Stimulated activated CD8-positive, alpha-beta memory T cell treated with anti-CD3 and anti-CD28 coated beads, Interleukin-7, amount 100 ng/mL, for 24 hours (primary cell): ENCODE data around the gene LRFN3.
"Not testable (repeated sequence)": the region's sequence is repeated elsewhere in the genome, so short reads cannot be mapped to it uniquely, and the experiment has no call there.

ENCODE experiments used
- DNase-seq: peaks from one replicate; pipeline ENCODE4 v3.0.0-alpha.2; 2020; ENCODE audit warnings: low read depth

LRFN3 gene

DNA sequence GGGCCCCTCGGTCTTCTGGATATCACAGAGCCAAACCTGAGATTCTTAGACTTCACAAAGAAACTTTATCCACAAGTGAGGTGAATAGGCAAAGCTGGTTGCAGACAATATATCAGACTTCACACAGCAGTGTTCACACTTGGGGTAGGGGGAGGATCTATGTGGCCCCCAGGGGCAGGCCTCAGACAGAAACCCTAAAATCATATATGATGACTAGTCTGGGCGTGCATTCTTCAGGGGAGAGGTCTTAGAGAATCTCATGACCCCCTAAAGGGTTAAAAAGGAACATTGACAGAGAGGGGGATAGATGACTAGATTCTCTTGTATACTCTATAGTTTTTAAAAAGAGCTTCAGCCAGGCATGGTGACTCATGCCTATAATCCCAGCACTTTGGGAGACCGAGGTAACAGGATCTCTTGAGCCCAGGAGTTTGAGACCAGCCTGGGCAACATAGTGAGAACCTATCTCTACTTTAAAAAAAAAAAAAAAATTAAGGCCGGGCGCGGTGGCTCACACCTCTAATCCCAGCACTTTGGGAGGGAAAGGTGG is 30.9 kb upstream of the LRFN3 start:
- DNase-seq, result no peak

DNA sequence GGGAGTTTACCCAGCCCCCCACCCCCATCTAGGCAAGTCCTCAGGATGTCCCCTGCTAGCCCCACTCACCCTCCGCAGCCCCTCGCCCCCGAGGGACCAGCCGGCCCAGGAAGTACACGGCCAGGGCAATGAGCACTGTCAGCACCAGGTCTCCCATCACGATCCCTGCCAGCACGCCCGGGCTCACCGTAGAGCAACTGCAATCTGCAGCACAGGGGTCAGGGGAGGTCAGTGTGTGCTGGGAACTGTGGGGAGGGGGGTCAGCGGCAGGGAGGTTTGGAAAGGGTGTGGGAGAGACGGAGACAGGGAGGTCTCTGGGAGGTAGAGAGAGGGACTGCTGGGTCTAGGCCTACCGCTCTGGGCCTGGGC is 28.8 kb upstream of the LRFN3 start:
- DNase-seq, result no peak

DNA sequence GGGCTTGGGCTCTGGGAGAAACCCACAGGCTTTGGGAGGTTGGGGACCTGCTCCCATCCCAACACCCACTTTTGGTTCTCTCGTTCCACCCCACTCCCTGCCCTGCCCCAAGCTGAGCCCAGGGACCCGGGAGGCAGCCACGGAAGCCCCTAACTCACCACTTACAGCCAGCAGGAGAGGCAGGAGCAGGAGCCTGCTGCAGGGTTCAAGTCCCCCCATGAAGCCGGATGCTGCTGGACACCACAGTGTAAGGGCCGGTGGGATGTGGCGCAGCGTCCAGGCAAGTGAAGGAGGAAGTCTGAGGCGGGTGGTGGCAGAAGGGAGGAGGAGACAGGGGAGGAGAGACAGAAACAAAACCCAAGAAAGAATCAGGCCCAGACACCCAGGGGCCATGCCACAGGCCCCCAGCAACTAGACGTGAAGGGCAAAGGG is 28.1 kb upstream of the LRFN3 start, which contains the start of gene TYROBP:
TSS of gene TYROBP (minus strand) at position 286 of the 432 bp plus-strand sequence. CDS start at position 219, 67 bp downstream.
- no peak for DNase-seq

DNA sequence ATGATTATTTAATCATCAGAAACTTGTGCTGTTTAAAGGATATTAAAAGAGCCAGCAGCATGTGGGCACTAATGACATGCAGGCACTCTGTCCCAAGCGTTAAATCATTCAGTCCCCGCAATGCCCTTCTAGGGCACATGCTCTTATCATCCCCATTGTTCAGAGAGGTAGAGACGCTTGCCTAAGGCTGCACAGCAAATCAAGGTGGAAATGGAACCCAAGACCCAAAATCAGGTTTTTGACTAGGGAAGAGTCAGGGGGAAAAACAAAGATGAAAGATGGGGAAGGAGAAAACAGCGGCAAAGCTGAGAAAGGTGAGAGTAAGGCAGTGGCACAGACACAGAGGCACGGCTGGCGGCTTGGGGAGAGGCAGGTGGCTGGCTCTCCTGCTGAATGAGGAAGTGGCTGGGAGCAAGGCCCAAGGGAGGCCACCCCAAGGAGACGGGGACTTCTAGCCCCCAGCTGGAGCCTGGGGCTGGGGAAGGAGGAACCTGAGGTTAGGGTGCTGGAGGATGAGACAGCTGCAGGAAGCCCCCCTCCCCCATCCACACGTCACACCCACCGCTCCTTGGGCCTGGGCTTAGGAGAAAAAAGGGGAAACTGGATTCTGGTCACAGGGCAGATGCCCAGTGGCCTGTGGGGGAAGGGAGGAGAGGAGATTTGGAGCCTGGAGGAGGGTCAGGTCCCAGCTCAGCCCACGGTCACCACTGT is 27.0 kb upstream of the LRFN3 start:
- DNase-seq, result no peak

DNA sequence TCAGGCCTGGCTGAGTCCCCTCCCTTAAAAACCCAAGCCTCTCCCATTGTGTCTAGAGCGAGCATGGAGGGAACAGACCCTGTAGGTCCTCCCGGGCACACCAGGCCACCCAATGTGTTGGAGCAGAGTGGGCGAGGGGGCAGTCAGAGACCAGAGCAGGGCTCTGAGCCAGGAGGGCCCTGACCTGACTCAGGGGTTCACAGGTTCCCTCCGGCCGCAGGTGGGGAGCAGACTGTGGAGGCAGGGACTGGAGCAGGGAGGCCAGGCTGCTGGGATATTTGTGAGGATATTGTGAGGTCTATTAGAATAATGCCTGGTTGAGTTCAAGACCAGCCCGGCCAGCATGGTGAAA is 26.5 kb upstream of the LRFN3 start:
- no peak for DNase-seq

DNA sequence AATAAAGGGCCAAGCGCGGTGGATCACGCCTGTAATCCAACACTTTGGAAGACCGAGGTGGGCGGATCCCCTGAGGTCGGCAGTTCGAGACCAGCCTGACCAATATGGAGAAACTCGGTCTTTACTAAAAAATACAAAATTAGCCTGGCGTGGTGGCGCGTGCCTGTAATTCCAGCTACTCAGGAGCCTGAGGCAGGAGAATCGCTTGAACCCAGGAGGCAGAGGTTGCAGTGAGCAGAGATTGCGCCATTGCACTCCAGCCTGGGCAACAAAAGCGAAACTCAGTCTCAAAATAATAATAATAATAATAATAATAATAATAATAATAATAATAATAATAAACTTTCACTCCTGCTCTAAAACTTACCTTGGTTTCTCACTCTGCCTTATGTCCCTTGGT is 25.8 kb upstream of the LRFN3 start:
- not testable (repeated sequence) for DNase-seq

DNA sequence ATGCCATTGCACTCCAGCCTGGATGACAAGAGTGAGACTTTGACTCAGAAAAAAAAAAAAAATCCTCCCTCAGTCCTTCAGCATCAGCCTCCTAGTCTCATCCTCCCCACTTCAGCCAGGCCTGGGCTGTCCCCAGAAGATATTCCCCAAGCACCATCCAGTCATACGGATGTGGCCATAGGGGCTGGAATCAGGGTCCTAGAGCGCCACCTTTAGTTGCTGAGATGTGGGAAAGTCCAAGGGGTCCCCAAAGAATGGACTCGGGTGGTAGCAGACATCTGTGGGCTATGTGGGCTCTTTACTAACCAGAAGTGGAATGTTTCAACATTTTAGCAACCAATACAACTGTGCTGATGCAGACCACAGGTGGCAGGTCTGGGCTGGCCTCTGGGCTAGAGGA is 25.0 kb upstream of the LRFN3 start:
- DNase-seq, result no peak

DNA sequence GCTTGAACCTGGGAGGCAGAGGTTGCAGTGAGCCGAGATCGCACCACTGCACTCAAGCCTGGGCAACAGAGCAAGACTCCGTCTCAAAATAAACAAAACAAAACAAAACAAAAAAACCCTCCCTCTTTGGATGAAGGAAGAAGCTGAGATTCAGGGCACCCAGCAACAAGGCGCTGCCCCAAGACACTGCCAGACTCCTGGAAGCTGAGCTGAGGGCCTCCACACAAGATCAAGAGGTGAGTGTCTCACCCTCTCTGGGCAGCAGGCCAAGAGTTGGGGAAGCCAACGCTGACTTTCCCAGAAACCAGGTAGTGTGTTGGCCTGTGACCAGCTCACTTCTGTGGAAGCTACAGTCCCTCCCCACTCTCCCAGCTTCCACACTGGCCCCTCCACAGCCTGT is 24.4 kb upstream of the LRFN3 start:
- no peak for DNase-seq

DNA sequence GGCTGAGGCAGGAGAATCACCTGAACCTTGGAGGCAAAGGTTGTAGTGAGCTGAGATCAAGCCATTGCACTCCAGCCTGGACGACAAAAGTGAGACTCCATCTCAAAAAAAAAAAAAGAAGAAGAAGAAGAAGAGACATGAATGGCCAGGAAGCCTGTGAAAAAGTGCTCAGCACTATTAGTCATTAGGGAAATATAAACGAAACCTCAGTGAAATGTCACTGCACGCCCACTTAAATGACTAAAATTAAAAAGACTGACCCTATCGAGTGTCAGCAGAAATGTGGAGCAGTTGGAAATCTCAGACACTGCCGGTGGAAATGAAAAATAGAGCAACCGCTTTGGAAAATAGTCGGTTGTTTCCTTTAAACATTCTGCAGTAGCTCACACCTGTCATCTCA is 22.6 kb upstream of the LRFN3 start:
- no peak for DNase-seq

DNA sequence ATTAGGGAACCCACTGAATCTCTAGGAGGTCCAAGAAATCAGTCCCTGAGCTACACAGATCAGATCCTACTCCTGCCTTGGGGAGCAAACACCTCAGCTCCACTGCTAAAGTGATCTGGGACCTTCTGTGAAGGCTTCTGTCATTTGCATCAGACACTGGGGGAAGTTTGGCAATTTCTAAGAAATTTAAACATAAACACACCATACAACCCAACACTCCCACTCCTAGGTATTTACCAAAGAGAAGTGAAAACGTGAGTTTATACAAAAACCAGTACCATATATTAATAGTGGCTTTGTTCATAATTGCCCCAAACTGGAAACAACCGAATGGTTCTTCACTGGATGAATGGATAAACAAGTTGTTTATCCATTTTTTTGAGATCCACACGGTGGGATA is 20.7 kb upstream of the LRFN3 start:
- no peak for DNase-seq

DNA sequence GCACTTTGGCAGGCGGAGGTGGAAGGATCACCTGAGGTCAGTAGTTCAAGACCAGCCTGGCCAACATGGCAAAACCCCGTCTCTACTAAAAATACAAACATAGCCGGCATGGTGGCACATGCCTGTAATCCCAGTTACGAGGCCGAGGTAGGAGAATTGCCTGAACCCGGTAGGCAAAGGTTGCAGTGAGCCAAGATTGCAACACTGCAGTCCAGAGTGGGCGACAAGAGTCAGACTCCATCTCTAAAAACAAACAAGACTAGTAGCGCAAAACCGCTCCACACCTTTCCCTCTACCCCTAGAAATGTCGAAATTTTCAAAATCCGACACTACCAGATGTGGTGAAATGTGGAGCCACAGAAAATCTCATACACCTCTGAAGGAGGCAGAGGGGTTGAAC is 16.9 kb upstream of the LRFN3 start:
- no peak for DNase-seq

DNA sequence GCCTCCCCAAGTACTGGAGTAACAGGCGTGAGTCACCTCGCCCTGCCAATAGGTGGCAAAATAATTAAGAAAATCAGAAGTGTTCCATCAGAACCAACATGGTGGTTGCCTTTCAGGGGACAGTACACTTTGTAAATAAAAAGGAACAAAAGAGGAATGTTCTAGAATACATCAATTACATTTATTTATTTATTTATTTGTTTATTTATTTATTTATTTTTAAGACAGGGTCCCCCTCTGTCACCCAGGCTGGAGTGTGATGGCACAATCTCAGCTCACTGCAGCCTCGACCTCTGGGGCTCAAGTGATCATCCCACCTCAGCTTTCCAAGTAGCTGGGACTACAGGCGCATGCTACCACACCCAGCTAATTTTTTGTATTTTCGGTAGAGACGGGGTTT is 15.2 kb upstream of the LRFN3 start:
- no peak for DNase-seq

DNA sequence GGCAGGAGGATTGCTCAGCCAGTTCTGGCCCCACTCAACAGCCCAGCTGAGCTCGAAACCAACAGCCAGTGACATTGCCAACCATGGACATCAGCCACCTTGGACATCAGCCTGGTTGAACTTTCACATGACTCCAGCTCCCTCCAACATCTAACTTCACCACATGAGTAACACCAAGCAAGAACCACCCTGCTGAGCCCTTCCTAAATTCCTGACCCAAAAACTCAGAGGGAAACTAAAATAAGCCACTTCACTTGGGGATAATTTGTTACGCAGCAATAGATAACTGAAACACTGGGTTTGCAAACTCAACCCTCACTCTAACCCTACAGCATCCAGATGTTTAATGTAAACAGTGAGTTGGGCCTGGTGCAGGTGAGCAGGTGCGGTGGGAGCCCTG is 10.7 kb upstream of the LRFN3 start:
- no peak for DNase-seq

DNA sequence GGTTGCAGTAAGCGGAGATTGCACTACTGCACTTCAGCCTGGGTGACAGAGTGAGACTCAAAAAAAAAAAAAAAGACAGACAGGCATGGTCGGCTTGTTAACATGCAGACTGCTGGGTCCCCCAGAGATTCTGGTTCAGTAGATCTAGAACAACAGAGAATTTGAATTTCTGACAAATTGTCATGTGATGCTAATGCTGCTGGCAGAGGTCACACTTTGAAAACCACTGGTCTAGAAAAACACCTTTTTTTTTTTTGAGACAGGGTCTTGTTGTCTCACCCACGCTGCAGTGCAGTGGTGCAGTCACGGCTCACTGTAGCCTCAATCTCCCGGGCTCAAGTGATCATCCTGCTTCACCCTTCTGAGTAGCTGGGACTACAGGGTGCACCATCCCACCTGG is 7.7 kb upstream of the LRFN3 start:
- no peak for DNase-seq

DNA sequence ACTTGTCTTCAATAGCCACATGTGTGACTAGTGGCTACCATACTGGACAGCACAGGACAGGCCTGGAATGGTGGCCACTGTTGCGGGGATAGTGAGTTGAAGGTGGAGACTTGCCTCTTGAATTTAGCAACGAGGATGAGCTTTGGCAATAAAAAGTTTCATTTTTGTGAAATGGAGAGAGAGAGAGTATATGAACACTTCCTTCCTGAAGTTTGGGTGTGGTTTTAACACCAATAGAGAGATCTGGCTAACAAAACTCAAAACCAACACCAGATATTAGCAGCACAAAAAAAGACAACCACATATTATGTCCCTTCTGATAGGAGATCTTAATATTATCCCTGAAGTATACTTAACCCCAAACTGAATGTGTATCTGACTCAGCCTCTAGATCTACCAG is 6.3 kb upstream of the LRFN3 start:
- no peak for DNase-seq

DNA sequence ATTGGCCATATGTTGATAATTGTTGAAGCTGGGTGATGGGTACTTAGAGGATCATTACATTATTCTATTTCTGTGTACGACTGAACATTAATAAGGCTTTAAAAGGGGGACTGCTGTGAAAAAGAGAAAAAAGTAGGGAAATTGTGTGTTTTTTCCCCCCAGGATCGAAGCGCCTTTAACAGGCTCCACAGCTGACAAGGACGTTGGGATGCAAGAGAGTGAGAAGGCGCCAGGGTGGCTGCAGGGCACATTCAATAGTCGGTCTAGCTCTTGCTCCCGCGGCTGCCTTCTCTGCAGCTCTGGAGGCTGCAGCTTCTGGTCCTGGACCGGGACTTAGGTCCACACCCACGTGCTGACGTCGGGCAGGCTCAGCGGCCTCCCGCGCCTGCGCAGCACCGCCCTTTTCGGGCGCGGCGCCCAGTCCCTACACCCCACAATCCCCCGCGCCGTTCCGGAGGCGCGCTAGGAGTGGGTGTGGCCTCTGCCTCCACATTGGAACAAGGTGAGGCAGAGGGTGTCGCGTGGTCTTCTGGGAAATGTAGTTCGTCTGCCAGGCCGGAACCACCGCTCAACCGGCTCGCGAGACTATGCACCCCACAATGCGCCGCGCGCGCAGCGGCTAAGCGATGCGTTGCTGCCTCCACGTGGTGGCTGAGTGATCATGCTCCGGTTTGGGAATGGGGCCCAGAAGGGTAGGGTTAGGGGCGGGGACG is 4.9 kb upstream of the LRFN3 start:
- DNase-seq, result peak; percentile 95

DNA sequence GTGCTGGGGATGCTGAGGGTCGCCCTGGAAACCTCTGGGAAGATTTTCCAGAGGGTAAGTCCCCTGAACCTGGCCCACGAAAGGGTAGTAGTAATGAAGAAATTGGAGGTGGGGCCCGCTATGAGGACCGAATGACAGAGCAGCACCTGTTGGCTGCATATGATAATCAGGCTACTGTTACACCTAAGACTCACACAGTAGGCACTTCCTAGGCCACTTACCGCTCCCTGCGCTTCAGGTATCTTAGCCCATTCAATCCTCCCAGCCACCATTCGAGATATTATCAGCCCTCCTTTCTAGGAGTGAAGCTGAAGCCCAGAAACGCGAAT is 4.3 kb upstream of the LRFN3 start:
- no peak for DNase-seq

DNA sequence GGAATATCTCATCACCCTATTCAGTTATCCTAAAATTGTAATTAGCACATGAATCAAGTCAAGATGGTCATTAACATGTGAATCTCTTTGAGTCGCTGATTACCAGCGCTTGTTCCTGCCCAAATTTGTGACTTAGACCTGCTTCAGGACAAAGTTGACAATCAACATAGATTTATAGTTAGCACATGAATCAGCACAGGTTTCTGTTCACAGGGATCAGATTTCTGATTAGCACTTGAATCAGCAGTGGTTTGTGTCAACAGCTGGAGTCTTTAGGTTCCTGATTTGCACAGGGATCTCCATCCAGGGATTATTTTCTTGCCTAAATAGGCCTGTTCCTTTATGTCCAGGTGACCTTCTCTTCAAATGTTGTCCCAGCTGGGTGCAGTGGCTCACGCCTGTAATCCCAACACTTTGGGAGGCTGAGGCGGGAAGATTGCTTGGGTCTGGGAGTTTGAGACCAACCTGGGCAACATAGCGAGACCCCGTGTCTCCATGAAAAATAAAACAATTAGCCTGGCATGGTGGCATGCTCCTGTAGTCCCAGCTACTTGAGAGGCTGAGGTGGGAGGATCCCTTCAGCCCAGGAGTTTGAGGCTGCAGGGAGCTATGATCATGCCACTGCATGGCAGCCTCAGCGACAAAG is 3.8 kb upstream of the LRFN3 start:
- no peak for DNase-seq

DNA sequence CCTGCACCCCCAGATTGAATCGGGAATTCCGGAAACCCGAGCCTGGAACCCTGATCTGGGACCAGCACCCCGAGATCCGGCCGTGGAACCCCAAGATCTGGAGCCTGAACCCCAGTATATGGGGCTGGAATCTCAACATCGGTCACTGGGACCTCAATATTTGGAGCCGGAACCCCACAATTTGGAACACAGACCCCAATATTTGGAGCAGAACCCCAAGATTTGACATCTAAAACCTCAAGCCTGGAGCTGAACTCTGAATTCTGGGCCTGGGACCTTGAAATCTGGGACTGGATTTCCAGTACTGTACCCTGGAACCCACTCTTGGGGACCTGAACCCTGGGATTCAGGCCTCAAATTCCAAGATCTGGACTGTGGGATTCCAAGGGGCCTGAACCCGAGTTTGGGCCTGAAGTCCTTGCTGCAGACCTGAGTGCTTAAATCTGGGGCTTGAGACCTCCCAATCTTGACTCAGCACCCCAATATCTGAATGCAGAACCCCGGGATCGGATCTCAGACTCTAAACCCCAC is 629 bp downstream of the LRFN3 start:
- no peak for DNase-seq

DNA sequence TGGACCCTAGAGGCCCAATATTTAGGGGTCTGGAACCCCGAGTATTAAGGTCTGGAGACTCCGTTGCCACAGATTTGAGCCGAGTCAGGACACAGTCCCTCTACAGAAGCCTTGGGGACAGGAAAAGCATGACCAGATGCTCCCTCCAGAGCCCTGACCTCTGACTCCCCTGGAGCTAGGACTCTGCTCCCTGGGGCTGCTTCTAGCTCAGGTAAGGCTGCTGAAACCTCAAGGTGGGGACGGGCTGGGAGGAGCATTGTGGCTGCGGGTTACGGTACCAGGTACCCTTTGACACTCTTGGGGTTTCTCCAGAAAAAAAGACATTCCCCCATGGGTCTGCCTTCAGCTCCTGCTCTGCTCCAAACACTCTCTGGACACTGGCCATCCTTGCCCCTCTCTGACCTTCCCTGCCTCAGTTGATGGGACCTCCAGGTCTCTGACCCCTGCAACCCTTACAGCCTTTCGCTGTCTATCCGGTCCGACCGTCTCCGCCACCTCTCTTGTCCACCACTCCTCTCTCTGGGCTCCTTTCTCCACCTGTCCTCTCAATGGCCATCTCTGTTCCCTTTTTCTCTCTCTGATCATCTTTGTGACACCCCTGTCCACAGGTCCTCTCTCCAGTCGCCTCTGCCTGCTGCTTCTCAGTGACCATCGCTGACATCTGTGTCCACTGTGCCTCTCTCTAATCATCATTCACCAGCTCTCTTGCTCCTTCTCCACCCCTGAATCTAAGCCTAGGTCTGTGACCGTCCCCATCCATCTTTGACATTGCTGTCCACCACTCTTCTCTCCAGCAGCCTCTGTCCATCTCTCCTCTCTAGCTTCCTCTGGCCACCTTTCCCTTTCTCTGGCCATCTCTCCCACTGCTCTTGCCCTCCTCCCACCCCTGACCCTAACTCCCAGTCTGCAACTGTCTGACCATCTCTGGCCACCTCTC is 1.4 kb downstream of the LRFN3 start:
- no peak for DNase-seq

DNA sequence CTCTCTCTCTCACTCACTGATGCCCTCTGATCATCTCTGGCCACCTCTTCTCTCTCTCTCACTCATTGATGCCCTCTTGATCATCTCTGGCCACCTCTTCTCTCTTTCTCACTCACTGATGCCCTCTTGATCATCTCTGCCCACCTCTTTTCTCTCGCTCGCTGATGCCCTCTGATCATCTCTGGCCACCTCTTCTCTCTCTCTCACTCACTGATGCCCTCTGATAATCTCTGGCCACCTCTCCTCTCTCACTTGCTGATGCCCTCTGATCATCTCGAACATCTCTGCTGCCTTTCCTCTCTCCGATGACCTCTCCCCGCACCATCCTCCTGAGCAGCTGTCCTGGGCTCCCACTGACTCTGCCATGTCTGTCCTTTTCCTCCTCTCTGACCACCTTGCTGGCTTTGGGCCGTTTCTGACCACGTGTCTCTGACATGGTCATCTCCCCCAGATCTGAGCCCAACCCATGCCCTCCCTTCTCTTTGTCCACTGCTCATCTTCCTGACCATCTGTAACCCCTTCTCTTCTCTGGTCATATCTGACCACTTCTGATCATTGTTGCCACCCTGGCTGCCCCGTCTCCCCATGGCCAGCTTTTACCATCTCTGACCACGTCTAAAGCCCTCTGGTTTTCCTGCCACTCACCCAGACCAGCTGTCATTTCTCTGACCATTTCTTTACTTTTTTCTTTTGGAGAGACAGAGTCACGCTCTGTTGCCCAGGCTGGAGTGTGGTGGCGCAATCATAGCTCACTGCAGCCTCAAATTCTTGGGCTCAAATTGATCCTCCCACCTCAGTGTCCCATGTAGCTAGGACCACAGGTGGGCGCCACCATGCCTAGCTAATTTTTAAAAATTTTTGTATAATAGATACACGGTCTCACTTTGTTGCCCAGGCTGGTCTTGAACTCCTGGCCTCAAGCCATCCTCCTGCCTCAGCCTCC is 2.4 kb downstream of the LRFN3 start:
- DNase-seq, result no peak
